ENCODE data around the gene C1QTNF3. TPM values are rescaled to one million over a fixed set of nuclear protein-coding genes. Genes with fewer than 3 reads are reported as not detected.

C1QTNF3 gene
- total RNA-seq, 4 donors from 2014 or later = 5.0 to 9.4 (median 7.0) TPM

- 86 to 88% methylated on average over 10 of the region's 10 CpGs for WGBS, 2 donors
- Histone ChIP-seq H3K27me3 (no peaks in the 10 kb centered on the region), H3K4me1 (peaks cover 0 to 43% (median 10%) of the 10 kb centered on the region in 4 donors), H3K4me3 (no peak overlapping the region), H3K9me3 (no peaks in the 10 kb centered on the region), H3K27ac (no peak overlapping the region), H3K36me3 (peaks cover 0 to 13% (median 0%) of the 10 kb centered on the region in 3 donors)
- DNase-seq (ENCODE audit: low spot score in 2 of 2) = no peak
- no peak for TF ChIP-seq EP300 (IDR thresholded peaks at IDR 0.05)
- no peak for TF ChIP-seq CTCF (IDR thresholded peaks at IDR 0.05)
- no peak for TF ChIP-seq POLR2A (IDR thresholded peaks at IDR 0.05)
Observed at GRCh38 chr5:34039398-34040157, 3.4 kb downstream of the C1QTNF3 start.

DNA sequence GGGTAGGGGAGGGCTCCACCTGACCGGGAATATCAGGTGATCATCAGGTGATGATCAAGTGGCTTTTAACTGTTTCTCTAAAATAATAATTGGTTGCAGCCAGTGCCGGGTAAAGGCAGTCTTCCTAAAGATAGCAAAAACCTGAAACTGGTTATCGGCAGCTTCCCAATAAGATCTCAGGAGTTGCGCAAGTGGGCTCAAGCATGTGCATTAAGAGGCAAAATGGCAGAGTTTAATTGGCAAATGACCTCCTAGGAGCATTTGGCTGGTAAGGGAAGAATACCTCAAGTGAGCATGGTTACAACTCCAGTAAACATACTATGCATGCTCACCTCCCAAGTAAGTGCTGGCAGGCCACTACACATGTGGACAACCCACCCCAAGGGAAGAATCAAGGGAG lies 4.2 kb downstream of the C1QTNF3 start:
- no peaks in the 10 kb centered on the region for H3K27me3 ChIP-seq
- no peak overlapping the region for H3K4me3 ChIP-seq
- WGBS, 2 donors = 96 to 100% methylated on average over 4 of the region's 4 CpGs
- H3K36me3 ChIP-seq = peaks cover 0 to 20% (median 0%) of the 10 kb centered on the region in 3 donors
- TF ChIP-seq EP300 (IDR thresholded peaks at IDR 0.05) (no peak), CTCF (IDR thresholded peaks at IDR 0.05) (no peak), POLR2A (IDR thresholded peaks at IDR 0.05) (no peak)
- peaks cover 0 to 43% (median 10%) of the 10 kb centered on the region in 4 donors for H3K4me1 ChIP-seq
- no peak overlapping the region for H3K27ac ChIP-seq
- no peak for DNase-seq (ENCODE audit: low spot score in 2 of 2)
- no peaks in the 10 kb centered on the region for H3K9me3 ChIP-seq

DNA sequence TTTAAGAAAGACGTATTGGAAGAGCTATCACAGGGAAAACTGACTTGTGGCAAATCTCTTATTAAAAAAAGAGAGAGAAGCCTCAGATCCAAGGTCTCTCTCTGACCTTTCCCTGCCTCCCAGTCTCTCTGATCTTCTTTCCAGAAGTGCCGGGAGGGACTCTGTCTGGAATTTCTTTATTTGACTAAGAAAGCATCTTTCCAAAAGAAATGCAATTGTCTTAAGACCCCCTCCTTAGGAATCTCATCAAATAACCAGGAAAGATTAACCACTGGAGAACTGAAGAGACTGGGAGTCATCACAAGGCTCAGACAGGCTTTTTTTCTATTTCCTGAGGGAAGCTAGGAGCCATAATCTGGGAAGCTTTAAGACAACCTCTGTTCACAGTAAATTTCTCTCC lies 4.6 kb downstream of the C1QTNF3 start:
- no peak overlapping the region for H3K4me3 ChIP-seq
- peaks cover 0 to 23% (median 0%) of the 10 kb centered on the region in 3 donors for H3K36me3 ChIP-seq
- no peaks in the 10 kb centered on the region for H3K9me3 ChIP-seq
- peaks cover 0 to 41% (median 10%) of the 10 kb centered on the region in 4 donors for H3K4me1 ChIP-seq
- H3K27me3 ChIP-seq = no peaks in the 10 kb centered on the region
- 34 to 40% methylated on average over 2 of the region's 2 CpGs for WGBS, 2 donors
- peak overlapping the region in 1 of 4 donors; percentile 68 for H3K27ac ChIP-seq
- no peak for DNase-seq (ENCODE audit: low spot score in 2 of 2)
- no peak for TF ChIP-seq EP300 (IDR thresholded peaks at IDR 0.05)
- no peak for TF ChIP-seq POLR2A (IDR thresholded peaks at IDR 0.05)
- TF ChIP-seq CTCF (IDR thresholded peaks at IDR 0.05) = no peak

DNA sequence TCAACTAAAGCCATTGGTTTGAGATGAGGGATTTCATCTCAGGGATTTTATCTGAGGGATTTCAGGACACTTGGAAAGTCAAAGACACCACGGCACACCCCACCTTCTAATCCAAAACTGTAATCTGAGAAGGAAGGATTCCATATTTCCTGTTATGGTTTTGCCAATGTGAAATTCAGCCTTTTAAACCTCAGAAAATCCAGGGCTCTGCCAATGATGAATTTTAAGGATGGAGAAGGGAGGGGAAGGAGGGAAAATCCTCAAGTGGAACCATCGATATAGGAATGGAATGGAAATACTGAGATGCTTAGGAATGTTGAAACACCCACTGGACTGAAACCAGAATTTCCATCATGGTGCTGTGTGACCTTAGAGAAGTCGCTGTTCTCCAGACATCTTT lies 5.3 kb downstream of the C1QTNF3 start:
- DNase-seq (ENCODE audit: low spot score in 2 of 2) = no peak
- 39 to 44% methylated on average over 3 of the region's 3 CpGs for WGBS, 2 donors
- Histone ChIP-seq H3K27ac (peak overlapping the region in 1 of 4 donors; percentile 68), H3K4me1 (peaks cover 0 to 34% (median 5%) of the 10 kb centered on the region in 4 donors), H3K27me3 (no peaks in the 10 kb centered on the region), H3K9me3 (no peaks in the 10 kb centered on the region), H3K36me3 (peaks cover 0 to 30% (median 0%) of the 10 kb centered on the region in 3 donors), H3K4me3 (no peak overlapping the region)
- no peak for TF ChIP-seq POLR2A (IDR thresholded peaks at IDR 0.05)
- TF ChIP-seq CTCF (IDR thresholded peaks at IDR 0.05) = no peak
- TF ChIP-seq EP300 (IDR thresholded peaks at IDR 0.05) = no peak

GRCh38 chr5:34035756-34036155 lies 7.3 kb downstream of the C1QTNF3 start:
- H3K27ac ChIP-seq = no peak overlapping the region
- DNase-seq (ENCODE audit: low spot score in 2 of 2) = no peak
- TF ChIP-seq POLR2A (IDR thresholded peaks at IDR 0.05) (no peak), CTCF (IDR thresholded peaks at IDR 0.05) (no peak), EP300 (IDR thresholded peaks at IDR 0.05) (no peak)
- H3K4me1 ChIP-seq = peaks cover 0 to 19% (median 2%) of the 10 kb centered on the region in 4 donors
- WGBS, 2 donors = 80 to 85% methylated on average over 2 of the region's 2 CpGs
- H3K9me3 ChIP-seq = no peaks in the 10 kb centered on the region
- H3K27me3 ChIP-seq = no peaks in the 10 kb centered on the region
- H3K4me3 ChIP-seq = no peak overlapping the region
- peaks cover 0 to 32% (median 0%) of the 10 kb centered on the region in 3 donors for H3K36me3 ChIP-seq

All from tibial nerve (tissue), 4 donors.